ENCODE results near the gene APOF.

APOF gene

DNA sequence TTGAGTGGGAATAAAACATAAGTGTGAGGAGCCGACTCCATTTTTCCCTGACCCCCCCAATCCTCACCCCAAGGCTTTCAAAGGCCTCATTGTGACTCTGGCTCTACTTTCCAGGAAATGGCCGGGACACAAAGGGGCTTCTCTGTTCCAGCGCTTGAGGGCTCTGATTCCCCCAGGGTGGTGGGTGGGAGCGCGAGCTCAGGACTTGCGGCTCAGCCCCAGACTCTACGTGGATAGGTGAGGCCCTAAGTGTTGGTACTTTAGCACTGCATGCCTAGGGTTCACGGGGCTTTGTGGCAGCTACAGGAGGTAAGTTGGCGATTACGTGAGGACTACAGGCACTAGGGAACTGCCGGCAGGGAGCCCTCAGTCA lies 47.4 kb downstream of the APOF start:
- POLR2A ChIA-PET, result interaction anchor here (0.8 to 1.7 kb wide), 10 partner anchors 9 to 149 kb away, joined by 3 to 7 read pairs (median 5); partner anchors contain the start of genes CS, IL23A, PAN2 and RNF41
- H3K4me3 ChIP-seq (ENCODE audit: low read depth, low read length), result peak overlapping the region; percentile 96
- CTCF ChIA-PET, result interaction anchor here (0.7 to 4.9 kb wide), 8 partner anchors 10 to 149 kb away, joined by 3 to 24 read pairs (median 4); partner anchors contain the start of genes SMARCC2 and TIMELESS
- no peak for DNase-seq (ENCODE audit: low read depth, low spot score)
- TF ChIP-seq, protein P1, sequence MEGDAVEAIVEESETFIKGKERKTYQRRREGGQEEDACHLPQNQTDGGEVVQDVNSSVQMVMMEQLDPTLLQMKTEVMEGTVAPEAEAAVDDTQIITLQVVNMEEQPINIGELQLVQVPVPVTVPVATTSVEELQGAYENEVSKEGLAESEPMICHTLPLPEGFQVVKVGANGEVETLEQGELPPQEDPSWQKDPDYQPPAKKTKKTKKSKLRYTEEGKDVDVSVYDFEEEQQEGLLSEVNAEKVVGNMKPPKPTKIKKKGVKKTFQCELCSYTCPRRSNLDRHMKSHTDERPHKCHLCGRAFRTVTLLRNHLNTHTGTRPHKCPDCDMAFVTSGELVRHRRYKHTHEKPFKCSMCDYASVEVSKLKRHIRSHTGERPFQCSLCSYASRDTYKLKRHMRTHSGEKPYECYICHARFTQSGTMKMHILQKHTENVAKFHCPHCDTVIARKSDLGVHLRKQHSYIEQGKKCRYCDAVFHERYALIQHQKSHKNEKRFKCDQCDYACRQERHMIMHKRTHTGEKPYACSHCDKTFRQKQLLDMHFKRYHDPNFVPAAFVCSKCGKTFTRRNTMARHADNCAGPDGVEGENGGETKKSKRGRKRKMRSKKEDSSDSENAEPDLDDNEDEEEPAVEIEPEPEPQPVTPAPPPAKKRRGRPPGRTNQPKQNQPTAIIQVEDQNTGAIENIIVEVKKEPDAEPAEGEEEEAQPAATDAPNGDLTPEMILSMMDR (IDR thresholded peaks at IDR 0.05; ENCODE audit: insufficient read depth, low read length, missing control alignments), result no peak

DNA sequence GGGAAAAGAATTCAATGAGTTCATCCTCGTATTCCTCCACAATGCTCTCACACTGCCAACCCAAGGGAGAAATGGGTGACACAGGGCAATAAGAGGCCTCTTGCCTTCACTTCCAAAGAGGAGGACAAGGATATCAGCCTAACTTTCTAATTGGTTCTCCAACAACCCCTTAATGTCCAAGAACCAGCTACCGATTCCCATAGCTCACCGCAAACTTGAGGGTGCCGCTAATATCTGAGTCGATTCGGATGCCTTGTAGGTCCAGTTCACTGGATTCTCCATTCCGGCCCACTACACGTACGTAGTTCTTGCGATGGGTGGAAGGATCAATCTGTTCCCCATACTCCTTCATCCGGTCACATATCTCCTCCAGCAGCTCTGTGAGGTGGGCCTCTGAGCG lies 51.7 kb downstream of the APOF start:
- ChIA-PET POLR2A (no interaction called here), CTCF (interaction anchor here (1.5 to 1.6 kb wide), 2 partner anchors 122 to 154 kb away, joined by 3 to 7 read pairs; partner anchors contain the start of gene SMARCC2)
- TF ChIP-seq, protein P1 (IDR thresholded peaks at IDR 0.05; ENCODE audit: insufficient read depth, low read length, missing control alignments), result no peak
- H3K4me3 ChIP-seq (ENCODE audit: low read depth, low read length), result no peak overlapping the region
- no peak for DNase-seq (ENCODE audit: low read depth, low spot score)
